ENCODE data around the gene SLC35F4.

SLC35F4 gene

DNA sequence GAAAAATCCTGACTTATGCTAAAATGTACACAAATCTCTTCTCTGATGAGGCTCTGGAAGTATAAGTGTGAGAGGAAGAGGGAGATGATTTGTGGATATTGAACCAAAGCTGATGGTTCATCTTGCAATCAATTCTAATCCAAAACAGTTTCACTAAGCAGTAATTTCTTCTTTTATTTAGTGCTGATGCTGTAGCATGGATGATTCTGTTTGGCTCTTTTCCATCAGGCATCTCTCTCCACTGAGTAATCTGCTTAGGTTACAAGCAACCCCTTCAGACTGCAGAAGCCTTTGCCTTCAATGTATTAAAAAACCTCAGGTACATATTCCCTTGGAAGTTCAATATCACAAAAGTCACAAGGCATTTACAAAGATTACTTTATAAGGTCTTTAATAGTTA, 213.1 kb downstream of the SLC35F4 start:
- no peak for TF ChIP-seq POLR2AphosphoS5 (IDR thresholded peaks at IDR 0.05; ENCODE audit: low read depth)
- H3K27ac ChIP-seq (replicated peaks) = no peak overlapping the region
- no peak for DNase-seq (ENCODE audit: low read depth in 1 of 2, low spot score in 1 of 2)
- no peak overlapping the region for H3K4me3 ChIP-seq (replicated peaks; ENCODE audit: insufficient read depth, low read length)
- H3K27me3 ChIP-seq (ENCODE audit: insufficient read depth, poor library complexity, severe bottlenecking) = no peaks in the 10 kb centered on the region

DNA sequence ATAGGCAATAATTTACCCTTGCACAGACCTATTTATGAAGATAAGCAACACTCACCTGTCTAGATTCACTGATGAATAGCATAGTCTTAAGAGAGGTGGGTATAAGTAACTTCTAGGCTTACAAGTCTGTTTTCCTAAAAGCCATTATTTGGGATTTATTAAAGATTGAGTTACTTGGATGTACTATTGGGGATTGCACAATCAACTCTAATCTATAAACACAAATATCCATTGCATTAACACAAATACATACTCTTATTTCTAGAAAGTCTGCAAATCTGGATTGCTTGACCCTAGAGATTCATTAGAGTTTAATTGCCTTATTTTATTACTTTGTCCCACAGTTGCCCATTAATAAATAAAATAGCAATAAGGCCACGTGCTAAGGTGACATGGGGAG, 224.1 kb downstream of the SLC35F4 start:
- Histone ChIP-seq H3K27ac (replicated peaks) (no peak overlapping the region), H3K27me3 (ENCODE audit: insufficient read depth, poor library complexity, severe bottlenecking) (no peaks in the 10 kb centered on the region), H3K4me3 (replicated peaks; ENCODE audit: insufficient read depth, low read length) (no peak overlapping the region)
- no peak for DNase-seq (ENCODE audit: low read depth in 1 of 2, low spot score in 1 of 2)
- TF ChIP-seq SPI1 (IDR thresholded peaks at IDR 0.05; ENCODE audit: borderline replicate concordance, low read depth) (no peak), GABPA (IDR thresholded peaks at IDR 0.05; ENCODE audit: low read depth) (no peak), POLR2AphosphoS5 (IDR thresholded peaks at IDR 0.05; ENCODE audit: low read depth) (no peak)
- TF ChIP-seq, protein P1, sequence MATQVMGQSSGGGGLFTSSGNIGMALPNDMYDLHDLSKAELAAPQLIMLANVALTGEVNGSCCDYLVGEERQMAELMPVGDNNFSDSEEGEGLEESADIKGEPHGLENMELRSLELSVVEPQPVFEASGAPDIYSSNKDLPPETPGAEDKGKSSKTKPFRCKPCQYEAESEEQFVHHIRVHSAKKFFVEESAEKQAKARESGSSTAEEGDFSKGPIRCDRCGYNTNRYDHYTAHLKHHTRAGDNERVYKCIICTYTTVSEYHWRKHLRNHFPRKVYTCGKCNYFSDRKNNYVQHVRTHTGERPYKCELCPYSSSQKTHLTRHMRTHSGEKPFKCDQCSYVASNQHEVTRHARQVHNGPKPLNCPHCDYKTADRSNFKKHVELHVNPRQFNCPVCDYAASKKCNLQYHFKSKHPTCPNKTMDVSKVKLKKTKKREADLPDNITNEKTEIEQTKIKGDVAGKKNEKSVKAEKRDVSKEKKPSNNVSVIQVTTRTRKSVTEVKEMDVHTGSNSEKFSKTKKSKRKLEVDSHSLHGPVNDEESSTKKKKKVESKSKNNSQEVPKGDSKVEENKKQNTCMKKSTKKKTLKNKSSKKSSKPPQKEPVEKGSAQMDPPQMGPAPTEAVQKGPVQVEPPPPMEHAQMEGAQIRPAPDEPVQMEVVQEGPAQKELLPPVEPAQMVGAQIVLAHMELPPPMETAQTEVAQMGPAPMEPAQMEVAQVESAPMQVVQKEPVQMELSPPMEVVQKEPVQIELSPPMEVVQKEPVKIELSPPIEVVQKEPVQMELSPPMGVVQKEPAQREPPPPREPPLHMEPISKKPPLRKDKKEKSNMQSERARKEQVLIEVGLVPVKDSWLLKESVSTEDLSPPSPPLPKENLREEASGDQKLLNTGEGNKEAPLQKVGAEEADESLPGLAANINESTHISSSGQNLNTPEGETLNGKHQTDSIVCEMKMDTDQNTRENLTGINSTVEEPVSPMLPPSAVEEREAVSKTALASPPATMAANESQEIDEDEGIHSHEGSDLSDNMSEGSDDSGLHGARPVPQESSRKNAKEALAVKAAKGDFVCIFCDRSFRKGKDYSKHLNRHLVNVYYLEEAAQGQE (IDR thresholded peaks at IDR 0.05; ENCODE audit: insufficient replicate concordance, low read depth) = no peak
- TF ChIP-seq, protein P2, sequence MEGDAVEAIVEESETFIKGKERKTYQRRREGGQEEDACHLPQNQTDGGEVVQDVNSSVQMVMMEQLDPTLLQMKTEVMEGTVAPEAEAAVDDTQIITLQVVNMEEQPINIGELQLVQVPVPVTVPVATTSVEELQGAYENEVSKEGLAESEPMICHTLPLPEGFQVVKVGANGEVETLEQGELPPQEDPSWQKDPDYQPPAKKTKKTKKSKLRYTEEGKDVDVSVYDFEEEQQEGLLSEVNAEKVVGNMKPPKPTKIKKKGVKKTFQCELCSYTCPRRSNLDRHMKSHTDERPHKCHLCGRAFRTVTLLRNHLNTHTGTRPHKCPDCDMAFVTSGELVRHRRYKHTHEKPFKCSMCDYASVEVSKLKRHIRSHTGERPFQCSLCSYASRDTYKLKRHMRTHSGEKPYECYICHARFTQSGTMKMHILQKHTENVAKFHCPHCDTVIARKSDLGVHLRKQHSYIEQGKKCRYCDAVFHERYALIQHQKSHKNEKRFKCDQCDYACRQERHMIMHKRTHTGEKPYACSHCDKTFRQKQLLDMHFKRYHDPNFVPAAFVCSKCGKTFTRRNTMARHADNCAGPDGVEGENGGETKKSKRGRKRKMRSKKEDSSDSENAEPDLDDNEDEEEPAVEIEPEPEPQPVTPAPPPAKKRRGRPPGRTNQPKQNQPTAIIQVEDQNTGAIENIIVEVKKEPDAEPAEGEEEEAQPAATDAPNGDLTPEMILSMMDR (IDR thresholded peaks at IDR 0.05; ENCODE audit: insufficient read depth, low read length) = no peak

DNA sequence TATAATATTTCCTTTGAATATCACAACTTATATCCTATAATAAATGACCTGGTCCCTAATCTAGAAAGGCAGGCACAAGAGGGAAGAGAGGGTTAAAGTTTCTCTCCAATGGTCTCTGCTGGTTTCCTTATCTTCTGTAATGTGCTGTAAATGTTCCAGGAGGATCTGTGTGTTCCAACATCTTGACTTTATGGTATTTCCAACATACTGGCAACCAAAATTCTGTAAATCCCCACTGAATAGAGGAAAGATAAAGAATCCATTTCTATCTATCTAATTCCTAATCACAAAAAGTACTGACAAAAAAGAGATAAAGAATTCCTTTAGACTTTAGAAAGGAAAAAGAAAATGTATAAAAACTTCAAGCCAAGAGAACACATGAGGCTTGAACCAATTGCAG, 225.9 kb downstream of the SLC35F4 start:
- Histone ChIP-seq H3K4me3 (replicated peaks; ENCODE audit: insufficient read depth, low read length) (no peak overlapping the region), H3K27ac (replicated peaks) (no peak overlapping the region), H3K27me3 (ENCODE audit: insufficient read depth, poor library complexity, severe bottlenecking) (no peaks in the 10 kb centered on the region)
- no peak for DNase-seq (ENCODE audit: low read depth in 1 of 2, low spot score in 1 of 2)
- TF ChIP-seq, protein P1 (IDR thresholded peaks at IDR 0.05; ENCODE audit: insufficient replicate concordance, low read depth) = no peak
- TF ChIP-seq POLR2AphosphoS5 (IDR thresholded peaks at IDR 0.05; ENCODE audit: low read depth) = no peak
- TF ChIP-seq, protein P2 (IDR thresholded peaks at IDR 0.05; ENCODE audit: insufficient read depth, low read length) = no peak

DNA sequence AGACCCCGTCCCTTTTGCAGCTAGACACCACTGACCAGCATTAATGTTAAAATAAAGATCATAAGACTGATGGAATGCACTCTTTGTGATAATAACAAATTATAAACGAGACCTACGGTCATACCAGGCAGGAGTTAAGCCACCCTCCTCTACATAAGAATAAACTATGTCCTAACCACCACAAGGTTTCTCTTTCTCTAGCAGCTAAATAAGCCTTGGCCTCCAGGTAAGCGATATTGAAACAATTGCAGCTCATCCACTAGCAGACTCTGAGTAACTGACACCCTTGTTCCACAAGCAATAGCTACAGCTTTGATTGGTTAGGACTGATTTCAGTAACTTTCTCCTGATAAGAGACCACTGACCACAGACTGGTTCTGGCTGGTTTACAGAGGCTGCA, 228.0 kb downstream of the SLC35F4 start:
- Histone ChIP-seq H3K27me3 (ENCODE audit: insufficient read depth, poor library complexity, severe bottlenecking) (no peaks in the 10 kb centered on the region), H3K4me3 (replicated peaks; ENCODE audit: insufficient read depth, low read length) (no peak overlapping the region), H3K27ac (replicated peaks) (no peak overlapping the region)
- no peak for DNase-seq (ENCODE audit: low read depth in 1 of 2, low spot score in 1 of 2)
- TF ChIP-seq POLR2AphosphoS5 (IDR thresholded peaks at IDR 0.05; ENCODE audit: low read depth) = no peak
- TF ChIP-seq SPI1 (IDR thresholded peaks at IDR 0.05; ENCODE audit: borderline replicate concordance, low read depth) = no peak

DNA sequence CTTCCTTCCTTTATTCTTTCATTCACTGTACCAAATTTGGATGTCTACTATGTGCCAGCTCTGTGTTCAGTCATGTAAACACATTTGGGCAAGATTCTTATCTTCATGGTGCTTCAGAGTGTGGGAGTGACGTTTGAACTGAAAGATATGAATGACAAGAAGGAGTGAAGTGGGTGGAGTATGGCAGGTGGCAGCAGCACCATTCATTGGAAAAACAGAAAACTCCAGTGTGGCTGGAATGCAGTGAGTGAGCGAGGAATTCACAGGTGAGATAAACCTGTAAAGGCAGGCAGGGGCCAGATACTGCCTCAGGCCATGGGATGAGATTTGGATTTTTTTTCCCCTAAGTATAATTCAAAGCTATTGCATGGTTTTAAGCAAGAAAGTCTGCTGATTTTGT, 231.6 kb downstream of the SLC35F4 start:
- DNase-seq (ENCODE audit: low read depth in 1 of 2, low spot score in 1 of 2) = no peak
- H3K4me3 ChIP-seq (replicated peaks; ENCODE audit: insufficient read depth, low read length) = no peak overlapping the region
- no peaks in the 10 kb centered on the region for H3K27me3 ChIP-seq (ENCODE audit: insufficient read depth, poor library complexity, severe bottlenecking)

More for the DNA sequence above, 231.6 kb downstream of the SLC35F4 start:
- no peak overlapping the region for H3K27ac ChIP-seq (replicated peaks)
- TF ChIP-seq SPI1 (IDR thresholded peaks at IDR 0.05; ENCODE audit: borderline replicate concordance, low read depth) (no peak), POLR2AphosphoS5 (IDR thresholded peaks at IDR 0.05; ENCODE audit: low read depth) (no peak), GABPA (IDR thresholded peaks at IDR 0.05; ENCODE audit: low read depth) (no peak)
- TF ChIP-seq, protein P2 (IDR thresholded peaks at IDR 0.05; ENCODE audit: insufficient read depth, low read length) = no peak
- TF ChIP-seq, protein P1 (IDR thresholded peaks at IDR 0.05; ENCODE audit: insufficient replicate concordance, low read depth) = no peak
